Fibroblast of lung (primary cell): ENCODE results near the gene SAFB.

Experiments used
- EZH2 ChIP-seq: IDR thresholded peaks from 2 replicates; pipeline ENCODE4 v1.5.1; 2012; ENCODE audit warnings: low read length, control low read depth, mild to moderate bottlenecking; ENCODE audit errors: missing control alignments
- TF ChIP-seq, protein P1 (sequence below), 2 donors: IDR thresholded peaks in 1 of 2; conservative IDR thresholded peaks in 1 of 2; 1 replicate in 1 of 2; 2 replicates in 1 of 2; pipeline ENCODE4 v1.5.1; 2011 to 2012; ENCODE audit warnings: low read length in 2 of 2, control low read depth in 1 of 2, inconsistent platforms in 1 of 2, low read depth in 1 of 2, mild to moderate bottlenecking in 1 of 2

DNA sequence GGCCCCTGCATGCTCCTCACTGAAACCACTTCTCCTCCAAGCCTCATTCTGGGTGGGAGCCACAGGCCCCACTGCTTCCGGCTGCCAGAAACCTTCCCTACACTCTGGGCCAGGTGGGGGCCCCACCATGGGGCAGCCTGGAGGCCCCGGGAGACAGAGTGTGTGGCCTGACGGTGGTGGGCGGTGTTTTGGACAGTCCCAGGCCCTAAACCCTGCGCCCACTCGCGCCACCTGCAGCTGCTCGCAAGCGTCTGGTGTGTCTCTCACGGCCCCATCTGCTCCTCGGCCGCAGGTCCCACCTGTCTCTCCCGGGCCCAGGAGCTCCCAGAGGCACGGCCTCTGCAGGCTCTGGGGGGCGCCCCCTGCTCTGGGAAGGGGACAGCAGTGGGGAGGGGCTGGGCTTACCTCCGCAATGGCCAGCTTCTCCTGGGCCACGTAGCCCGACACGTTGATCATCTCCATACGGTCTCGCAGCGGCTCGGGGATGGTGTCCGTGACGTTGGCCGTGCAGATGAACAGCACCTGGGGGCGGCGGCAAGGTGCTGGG is 72.8 kb downstream of the SAFB start:
- TF ChIP-seq, protein P1, sequence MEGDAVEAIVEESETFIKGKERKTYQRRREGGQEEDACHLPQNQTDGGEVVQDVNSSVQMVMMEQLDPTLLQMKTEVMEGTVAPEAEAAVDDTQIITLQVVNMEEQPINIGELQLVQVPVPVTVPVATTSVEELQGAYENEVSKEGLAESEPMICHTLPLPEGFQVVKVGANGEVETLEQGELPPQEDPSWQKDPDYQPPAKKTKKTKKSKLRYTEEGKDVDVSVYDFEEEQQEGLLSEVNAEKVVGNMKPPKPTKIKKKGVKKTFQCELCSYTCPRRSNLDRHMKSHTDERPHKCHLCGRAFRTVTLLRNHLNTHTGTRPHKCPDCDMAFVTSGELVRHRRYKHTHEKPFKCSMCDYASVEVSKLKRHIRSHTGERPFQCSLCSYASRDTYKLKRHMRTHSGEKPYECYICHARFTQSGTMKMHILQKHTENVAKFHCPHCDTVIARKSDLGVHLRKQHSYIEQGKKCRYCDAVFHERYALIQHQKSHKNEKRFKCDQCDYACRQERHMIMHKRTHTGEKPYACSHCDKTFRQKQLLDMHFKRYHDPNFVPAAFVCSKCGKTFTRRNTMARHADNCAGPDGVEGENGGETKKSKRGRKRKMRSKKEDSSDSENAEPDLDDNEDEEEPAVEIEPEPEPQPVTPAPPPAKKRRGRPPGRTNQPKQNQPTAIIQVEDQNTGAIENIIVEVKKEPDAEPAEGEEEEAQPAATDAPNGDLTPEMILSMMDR (conservative IDR thresholded peaks at IDR 0.05 in 1 of 2, IDR thresholded peaks at IDR 0.05 in 1 of 2; ENCODE audit: low read depth in 1 of 2, low read length in 2 of 2): no peak
- no peak for TF ChIP-seq EZH2
